Neuronal stem cell (in vitro differentiated cells): ENCODE results near the gene ANKRD31.

Experiments
- DNase-seq: peaks from one replicate; pipeline ENCODE4 v3.0.0-alpha.2; 2013; ENCODE audit warnings: low spot score
- H2AFZ ChIP-seq: one replicate; pipeline ENCODE4 v1.6.1; 2013; ENCODE audit warnings: mild to moderate bottlenecking, low read length, inconsistent platforms
- H2AK5ac ChIP-seq: 2 replicates; pipeline ENCODE4 v1.6.1; 2013; ENCODE audit warnings: low read depth, mild to moderate bottlenecking, inconsistent platforms, low read length, moderate library complexity, mixed read lengths
- H2BK120ac ChIP-seq: 2 replicates; pipeline ENCODE4 v1.6.1; 2013; ENCODE audit warnings: low read depth, mild to moderate bottlenecking, inconsistent platforms, low read length, moderate library complexity, mixed read lengths
- H2BK12ac ChIP-seq: one replicate; pipeline ENCODE4 v1.6.1; 2013; ENCODE audit warnings: low read length, inconsistent platforms
- H2BK15ac ChIP-seq: 2 replicates; pipeline ENCODE4 v1.6.1; 2013; ENCODE audit warnings: mild to moderate bottlenecking, low read length, inconsistent platforms, mixed read lengths
- H2BK5ac ChIP-seq: one replicate; pipeline ENCODE4 v1.6.1; 2013; ENCODE audit warnings: inconsistent platforms, mild to moderate bottlenecking, low read length, moderate library complexity
- H3K14ac ChIP-seq: one replicate; pipeline ENCODE4 v1.6.1; 2013; ENCODE audit warnings: low read length, inconsistent platforms
- H3K18ac ChIP-seq: 2 replicates; pipeline ENCODE4 v1.6.1; 2013; ENCODE audit warnings: low read length, inconsistent platforms
- H3K23ac ChIP-seq: 2 replicates; pipeline ENCODE4 v1.6.1; 2013; ENCODE audit warnings: low read depth, mild to moderate bottlenecking, mixed read lengths, low read length, inconsistent platforms; ENCODE audit not compliant: poor library complexity
- H3K27ac ChIP-seq: replicated peaks from 3 replicates; pipeline ENCODE4 v1.5.1; 2013; ENCODE audit warnings: low read length, inconsistent platforms
- H3K27me3 ChIP-seq, 3 experiments: 2 replicates each; pipeline ENCODE4 v1.6.1; 2013; ENCODE audit warnings: low read length in 3 of 3, mild to moderate bottlenecking in 2 of 3, inconsistent platforms in 1 of 3, low read depth in 1 of 3, mixed read lengths in 1 of 3, moderate library complexity in 1 of 3; ENCODE audit not compliant: control insufficient read depth in 3 of 3, insufficient read depth in 3 of 3
- H3K36me3 ChIP-seq, 2 donors: replicated peaks in 1 of 2; 2 replicates each; pipeline ENCODE4 v1.6.1; 2013; ENCODE audit warnings: low read length in 2 of 2; ENCODE audit not compliant: control insufficient read depth in 2 of 2, insufficient read depth in 2 of 2
- H3K4ac ChIP-seq: 2 replicates; pipeline ENCODE4 v1.6.1; 2013; ENCODE audit warnings: inconsistent platforms, mild to moderate bottlenecking, low read length, moderate library complexity
- H3K4me1 ChIP-seq, 2 donors: 1 replicate in 1 of 2; 2 replicates in 1 of 2; pipeline ENCODE4 v1.6.1; 2013; ENCODE audit warnings: low read length in 2 of 2, low read depth in 1 of 2; ENCODE audit not compliant: control insufficient read depth in 2 of 2, insufficient read depth in 1 of 2
- H3K4me2 ChIP-seq: one replicate; pipeline ENCODE4 v1.6.1; 2013; ENCODE audit warnings: mild to moderate bottlenecking, low read length, inconsistent platforms; ENCODE audit not compliant: insufficient read depth, poor library complexity, severe bottlenecking
- H3K4me3 ChIP-seq, 2 donors: 2 replicates each; pipeline ENCODE4 v1.5.1; 2013; ENCODE audit warnings: low read length in 2 of 2, mild to moderate bottlenecking in 2 of 2, inconsistent platforms in 1 of 2, moderate library complexity in 1 of 2
- H3K79me1 ChIP-seq: one replicate; pipeline ENCODE4 v1.6.1; 2013; ENCODE audit warnings: low read depth, mild to moderate bottlenecking, inconsistent platforms, low read length, moderate library complexity
- H3K9ac ChIP-seq: one replicate; pipeline ENCODE4 v1.6.1; 2013; ENCODE audit warnings: mild to moderate bottlenecking, low read depth, low read length, inconsistent platforms; ENCODE audit not compliant: poor library complexity
- H3K9me3 ChIP-seq, 2 donors: replicated peaks in 1 of 2; 2 replicates each; pipeline versions ENCODE3 to v1.6.1; 2013; ENCODE audit warnings: low read length in 2 of 2, mild to moderate bottlenecking in 2 of 2, inconsistent platforms in 1 of 2, low read depth in 1 of 2, mixed read lengths in 1 of 2, moderate library complexity in 1 of 2; ENCODE audit not compliant: control insufficient read depth in 2 of 2, insufficient read depth in 1 of 2
- H4K8ac ChIP-seq: one replicate; pipeline ENCODE4 v1.6.1; 2013; ENCODE audit warnings: low read depth, mild to moderate bottlenecking, inconsistent platforms, low read length, moderate library complexity
- H4K91ac ChIP-seq: one replicate; pipeline ENCODE4 v1.6.1; 2013; ENCODE audit warnings: low read length, low read depth, mild to moderate bottlenecking, inconsistent platforms; ENCODE audit not compliant: poor library complexity
- WGBS, 2 donors: extraction: QIAGEN DNeasy Blood & Tissue Kit; methylation state at CpG; one replicate each; pipeline ENCODE4 v1.1.7; 2013; ENCODE audit warnings: missing lambda C conversion rate in 2 of 2, mixed read lengths in 1 of 2; ENCODE audit not compliant: insufficient read length in 2 of 2, insufficient replicate concordance in 1 of 2; ENCODE audit errors: extremely low coverage in 2 of 2; 5-methylcytosine and 5-hydroxymethylcytosine counted together

ANKRD31 gene

GRCh38 chr5:75235711-75236110 lies 967 bp downstream of the ANKRD31 start:
- H3K36me3 ChIP-seq = no peaks in the 10 kb centered on the region
- H3K4me1 ChIP-seq = peaks cover 5 to 7% of the 10 kb centered on the region in 2 donors
- H3K14ac ChIP-seq = no peak overlapping the region
- H2AK5ac ChIP-seq = no peak overlapping the region
- no peak overlapping the region for H3K18ac ChIP-seq
- H3K4ac ChIP-seq = no peak overlapping the region
- no peak overlapping the region for H2BK12ac ChIP-seq
- no peak overlapping the region for H2BK120ac ChIP-seq
- no peak overlapping the region for H2BK5ac ChIP-seq
- H4K8ac ChIP-seq = no peak overlapping the region
- no peaks in the 10 kb centered on the region for H3K79me1 ChIP-seq
- peak overlapping the region in 1 of 2 donors; percentile 60 for H3K4me3 ChIP-seq
- H2AFZ ChIP-seq = peak overlapping the region; percentile 90
- no peak overlapping the region for H3K27ac ChIP-seq
- no peaks in the 10 kb centered on the region for H3K9me3 ChIP-seq
- no peak overlapping the region for H3K9ac ChIP-seq
- no CpG with 5 or more reads among the region's 4 CpGs for WGBS, 2 donors
- no peaks in the 10 kb centered on the region for H3K27me3 ChIP-seq
- H3K23ac ChIP-seq = no peak overlapping the region
- H2BK15ac ChIP-seq = no peak overlapping the region
- H3K4me2 ChIP-seq = peak overlapping the region; percentile 57
- H4K91ac ChIP-seq = no peak overlapping the region
- no peak for DNase-seq

GRCh38 chr5:75234251-75234650 lies 2.4 kb downstream of the ANKRD31 start:
- H3K27me3 ChIP-seq = no peaks in the 10 kb centered on the region
- H3K4me2 ChIP-seq = no peak overlapping the region
- no peak overlapping the region for H3K14ac ChIP-seq
- H3K79me1 ChIP-seq = no peaks in the 10 kb centered on the region
- no peak overlapping the region for H2AFZ ChIP-seq
- H3K4me1 ChIP-seq = peaks cover 5 to 7% of the 10 kb centered on the region in 2 donors
- H3K18ac ChIP-seq = no peak overlapping the region
- no peak for DNase-seq
- H3K4ac ChIP-seq = no peak overlapping the region
- H3K4me3 ChIP-seq = no peak overlapping the region
- no peak overlapping the region for H3K9ac ChIP-seq
- H2AK5ac ChIP-seq = no peak overlapping the region
- no peak overlapping the region for H2BK120ac ChIP-seq
- no peak overlapping the region for H3K23ac ChIP-seq
- no peak overlapping the region for H2BK5ac ChIP-seq
- no peak overlapping the region for H4K91ac ChIP-seq
- no peak overlapping the region for H2BK15ac ChIP-seq
- H3K9me3 ChIP-seq = no peaks in the 10 kb centered on the region
- H2BK12ac ChIP-seq = no peak overlapping the region
- H3K27ac ChIP-seq = no peak overlapping the region
- H3K36me3 ChIP-seq = no peaks in the 10 kb centered on the region
- H4K8ac ChIP-seq = no peak overlapping the region

- Histone ChIP-seq H3K4me3 (no peak overlapping the region), H3K27ac (no peak overlapping the region), H3K4me1 (no peaks in the 10 kb centered on the region), H3K18ac (no peak overlapping the region), H3K14ac (no peak overlapping the region), H4K8ac (no peak overlapping the region), H2AFZ (no peak overlapping the region), H2BK12ac (no peak overlapping the region), H2BK5ac (no peak overlapping the region), H2BK15ac (no peak overlapping the region), H3K9ac (no peak overlapping the region), H3K4ac (no peak overlapping the region), H3K4me2 (no peak overlapping the region), H2BK120ac (no peak overlapping the region), H3K27me3 (no peaks in the 10 kb centered on the region), H2AK5ac (no peak overlapping the region), H4K91ac (no peak overlapping the region), H3K9me3 (no peaks in the 10 kb centered on the region), H3K36me3 (no peaks in the 10 kb centered on the region), H3K23ac (no peak overlapping the region), H3K79me1 (no peaks in the 10 kb centered on the region)
- DNase-seq = no peak
- WGBS, 2 donors = no CpG with 5 or more reads among the region's 2 CpGs
Observed at GRCh38 chr5:75226916-75227315, 9.8 kb downstream of the ANKRD31 start.

- Histone ChIP-seq H3K23ac (no peak overlapping the region), H3K4me3 (no peak overlapping the region), H2AK5ac (no peak overlapping the region), H3K18ac (no peak overlapping the region), H3K9me3 (no peaks in the 10 kb centered on the region), H3K4ac (no peak overlapping the region), H3K79me1 (no peaks in the 10 kb centered on the region), H2AFZ (no peak overlapping the region), H3K9ac (no peak overlapping the region), H4K91ac (no peak overlapping the region), H2BK120ac (no peak overlapping the region), H3K27ac (no peak overlapping the region), H3K36me3 (no peaks in the 10 kb centered on the region), H2BK15ac (no peak overlapping the region), H2BK5ac (no peak overlapping the region), H3K27me3 (no peaks in the 10 kb centered on the region), H2BK12ac (no peak overlapping the region), H3K4me2 (no peak overlapping the region), H4K8ac (no peak overlapping the region), H3K4me1 (no peaks in the 10 kb centered on the region), H3K14ac (no peak overlapping the region)
- DNase-seq = no peak
Observed at GRCh38 chr5:75225506-75225905, 11.2 kb downstream of the ANKRD31 start.
